Inflammatory macrophage treated with lipopolysaccharide for 1 hour (primary cell): ENCODE data around the gene TRMT44.
"Not testable (repeated sequence)": the region's sequence is repeated elsewhere in the genome, so short reads cannot be mapped to it uniquely, and the experiment has no call there.

Source experiments
- DNase-seq, 2 donors: peaks; one replicate each; pipeline ENCODE4 v3.0.0-alpha.2; 2020 to 2022

TRMT44 gene

GRCh38 chr4:8440492-8441311 lies at the start of gene TRMT44, which contains the start of gene ACOX3:
TSS of gene TRMT44 (plus strand) at chr4:8440777. CDS start at chr4:8440823, 46 bp downstream.
TSS of gene ACOX3 (minus strand) at chr4:8440723. CDS start at chr4:8416521, 24,202 bp downstream.
- peak; percentile 93 to 99 for DNase-seq

GRCh38 chr4:8391071-8391470 lies 49.5 kb upstream of the TRMT44 start:
- DNase-seq = no peak

- DNase-seq = peak; percentile 7 to 51
Measured at GRCh38 chr4:8391972-8392371, 48.6 kb upstream of the TRMT44 start.

GRCh38 chr4:8392591-8393190 lies 47.9 kb upstream of the TRMT44 start:
- no peak for DNase-seq

GRCh38 chr4:8393593-8394038 lies 47.0 kb upstream of the TRMT44 start:
- no peak for DNase-seq

GRCh38 chr4:8394061-8394519 lies 46.5 kb upstream of the TRMT44 start:
- DNase-seq = no peak

GRCh38 chr4:8394806-8395205 lies 45.8 kb upstream of the TRMT44 start:
- no peak for DNase-seq

- DNase-seq = no peak
Measured at GRCh38 chr4:8395504-8396296, 44.9 kb upstream of the TRMT44 start.

GRCh38 chr4:8396762-8397406 lies 43.7 kb upstream of the TRMT44 start:
- DNase-seq = no peak

- no peak for DNase-seq
Measured at GRCh38 chr4:8398347-8398746, 42.2 kb upstream of the TRMT44 start.

GRCh38 chr4:8399298-8399697 lies 41.3 kb upstream of the TRMT44 start:
- no peak for DNase-seq

GRCh38 chr4:8400632-8401325 lies 39.8 kb upstream of the TRMT44 start:
- DNase-seq = no peak

- DNase-seq = no peak
Measured at GRCh38 chr4:8401665-8402064, 38.9 kb upstream of the TRMT44 start.

GRCh38 chr4:8402181-8402597 lies 38.4 kb upstream of the TRMT44 start:
- DNase-seq = no peak

- peak in 1 of 2 donors; percentile 23 for DNase-seq
Measured at GRCh38 chr4:8402640-8403039, 37.9 kb upstream of the TRMT44 start.

GRCh38 chr4:8403173-8403753 lies 37.3 kb upstream of the TRMT44 start:
- peak; percentile 48 to 88 for DNase-seq

GRCh38 chr4:8403976-8404375 lies 36.6 kb upstream of the TRMT44 start:
- DNase-seq = no peak

- no peak for DNase-seq
Measured at GRCh38 chr4:8404791-8405515, 35.6 kb upstream of the TRMT44 start.

- DNase-seq = no peak
Measured at GRCh38 chr4:8405516-8405875, 35.1 kb upstream of the TRMT44 start.

- not testable (repeated sequence) for DNase-seq
Measured at GRCh38 chr4:8406887-8407286, 33.7 kb upstream of the TRMT44 start.

GRCh38 chr4:8407316-8407715 lies 33.3 kb upstream of the TRMT44 start:
- DNase-seq = no peak
